ENCODE data around the gene IMPACT. TPM values are rescaled to one million over a fixed set of nuclear protein-coding genes. Genes with fewer than 3 reads are reported as not detected.

IMPACT gene
- total and polyA plus RNA-seq, 2 of the 8 experiments (the other 6 are each of a cell fraction or from before 2014, with no cell fraction given): 31.1 to 44.6 TPM

- no peak for TF ChIP-seq RNF2 (IDR thresholded peaks at IDR 0.05; ENCODE audit: borderline replicate concordance, low read depth, low read length, missing control alignments, poor library complexity, severe bottlenecking)
- TF ChIP-seq YY1 (IDR thresholded peaks at IDR 0.05; ENCODE audit: low read depth, low read length): no peak
- no peak for TF ChIP-seq JUN (IDR thresholded peaks at IDR 0.05; ENCODE audit: low read depth, low read length)
These were observed 1.0 kb downstream of the IMPACT start (continued) for GRCh38 chr18:24427484-24427883.

Data from H1 (cell line).